Testis (tissue), 3 donors: Measurements from ENCODE around the gene MYO1E. TPM values are rescaled to one million over a fixed set of nuclear protein-coding genes. Genes with fewer than 3 reads are reported as not detected.
A peak's percentile ranks its signal among the peaks of the same experiment; 100 is the strongest.

ENCODE experiments used
- DNase-seq: peaks from one replicate; pipeline ENCODE4 v3.0.0-alpha.2; 2019
- H3K27ac ChIP-seq, 2 donors: fragments of 200-600 bp; sonication (generic); one replicate each; pipeline ENCODE4 v1.5.1; 2019
- H3K27me3 ChIP-seq: fragments of 200-600 bp; sonication (generic); one replicate; pipeline ENCODE4 v1.5.1; 2019
- H3K36me3 ChIP-seq: fragments of 200-600 bp; sonication (generic); one replicate; pipeline ENCODE4 v1.5.1; 2017; ENCODE audit warnings: low read depth; ENCODE audit errors: missing control alignments
- H3K4me1 ChIP-seq: fragments of 200-600 bp; sonication (generic); one replicate; pipeline ENCODE4 v1.5.1; 2019
- H3K4me3 ChIP-seq, 2 donors: fragments of 200-600 bp; sonication (generic); one replicate each; pipeline ENCODE4 v1.5.1; 2017 to 2019
- H3K9me3 ChIP-seq: fragments of 200-600 bp; sonication (generic); one replicate; pipeline ENCODE4 v1.5.1; 2017
- POLR2A ChIP-seq: fragments of 450-650 bp; IDR thresholded peaks from one replicate; pipeline ENCODE4 v1.6.1; 2017; ENCODE audit warnings: antibody characterized with exemption, mild to moderate bottlenecking, moderate library complexity
- WGBS, 2 donors: methylation state at CpG; one replicate each; pipeline ENCODE4 v1.1.5; 2018; 5-methylcytosine and 5-hydroxymethylcytosine counted together
- intact Hi-C: fragments of 100-400 bp; cut with DNase I; formaldehyde crosslinking; loops from one replicate; pipeline ENCODE4 v1.15.1; 2023; ENCODE audit warnings: low total_unique reads
- polyA plus RNA-seq: library from polyadenylated mRNA; stranded (reverse); fragments of 350-450 nt; fragmentation: Illumina TruSeq; extraction: RNeasy Lipid Tissue Mini Kit (QIAGEN cat#74804); gene quantifications from one replicate; pipeline ENCODE4 v1.2.3, GENCODE V29; 2014; ENCODE audit warnings: low read depth, low replicate concordance; ENCODE audit not compliant: insufficient read depth
- total RNA-seq, 2 donors: library from RNA; depleted of rRNA; stranded (reverse); fragments of >200 nt; gene quantifications; one replicate each; pipeline ENCODE4 v1.2.3, GENCODE V29; 2016
- TF ChIP-seq, protein P1 (sequence below), 3 experiments: fragments of 450-650 bp in 2 of 3; fragments of 200-600 bp in 1 of 3; sonication (generic) in 1 of 3; IDR thresholded peaks; one replicate each; pipeline ENCODE4 v1.5.1; 2016 to 2019; ENCODE audit warnings: antibody characterized with exemption in 3 of 3, mild to moderate bottlenecking in 2 of 3, moderate library complexity in 1 of 3

The MYO1E gene
- total and polyA plus RNA-seq, 3 donors from 2014 or later: 14.3 to 23.4 (median 22.5) TPM

- intact Hi-C loops: loop anchor here (10.0 kb wide), 1 partner anchor 208 kb away; no protein-coding TSS in a partner anchor
These were observed 544 bp upstream of the MYO1E start for GRCh38 chr15:59373215-59373614.

DNA sequence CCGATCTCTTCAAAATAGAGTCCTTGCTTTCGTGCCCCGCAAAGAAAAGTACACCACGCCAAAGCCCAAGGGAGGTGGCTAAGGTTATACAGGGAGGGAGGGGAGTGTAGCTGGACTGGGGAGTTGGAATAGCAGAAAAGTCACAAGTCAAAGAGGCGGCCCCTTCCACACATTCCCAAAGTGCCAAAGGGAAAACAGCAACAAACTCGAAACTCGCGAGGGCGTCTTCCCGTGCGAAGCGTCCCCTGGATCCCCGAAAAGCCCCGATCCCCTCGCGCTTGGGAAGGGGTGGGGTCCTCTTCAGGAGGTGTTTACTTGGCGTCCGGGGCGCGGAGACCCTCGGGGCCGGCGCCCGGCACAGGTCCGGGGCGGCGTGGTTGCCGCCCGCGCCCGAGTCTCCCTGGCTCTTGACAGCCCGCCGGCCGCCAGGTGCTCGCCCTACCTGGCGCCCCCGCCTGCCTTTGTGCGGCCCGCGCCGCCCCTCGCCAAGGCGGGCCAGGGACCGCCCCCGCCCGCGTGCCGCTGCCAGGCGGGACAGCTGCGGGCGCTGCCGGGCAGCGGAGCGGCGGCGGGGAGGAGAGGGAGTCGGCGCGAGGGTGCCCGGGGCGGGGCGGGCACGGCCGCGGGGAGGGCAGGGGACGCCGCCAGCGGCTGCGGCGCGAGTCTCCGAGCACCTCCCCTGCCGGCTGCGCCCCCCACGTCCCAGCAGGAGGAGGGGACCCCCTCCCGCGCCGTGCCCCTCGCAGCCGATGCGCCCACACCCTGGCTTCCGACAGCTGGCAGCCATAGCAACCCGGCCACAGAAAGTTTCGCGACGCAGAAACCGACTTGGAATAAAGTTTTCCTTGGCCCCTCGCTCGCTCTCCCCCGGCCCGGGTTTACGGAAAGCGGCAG is 966 bp downstream of the MYO1E start:
- no peaks in the 10 kb centered on the region for H3K36me3 ChIP-seq
- intact Hi-C loops: loop anchor here (10.0 kb wide), 1 partner anchor 207 kb away; no protein-coding TSS in a partner anchor
- H3K27me3 ChIP-seq: no peaks in the 10 kb centered on the region
- H3K9me3 ChIP-seq: no peaks in the 10 kb centered on the region
- DNase-seq: peak; percentile 28
- TF ChIP-seq, protein P1, sequence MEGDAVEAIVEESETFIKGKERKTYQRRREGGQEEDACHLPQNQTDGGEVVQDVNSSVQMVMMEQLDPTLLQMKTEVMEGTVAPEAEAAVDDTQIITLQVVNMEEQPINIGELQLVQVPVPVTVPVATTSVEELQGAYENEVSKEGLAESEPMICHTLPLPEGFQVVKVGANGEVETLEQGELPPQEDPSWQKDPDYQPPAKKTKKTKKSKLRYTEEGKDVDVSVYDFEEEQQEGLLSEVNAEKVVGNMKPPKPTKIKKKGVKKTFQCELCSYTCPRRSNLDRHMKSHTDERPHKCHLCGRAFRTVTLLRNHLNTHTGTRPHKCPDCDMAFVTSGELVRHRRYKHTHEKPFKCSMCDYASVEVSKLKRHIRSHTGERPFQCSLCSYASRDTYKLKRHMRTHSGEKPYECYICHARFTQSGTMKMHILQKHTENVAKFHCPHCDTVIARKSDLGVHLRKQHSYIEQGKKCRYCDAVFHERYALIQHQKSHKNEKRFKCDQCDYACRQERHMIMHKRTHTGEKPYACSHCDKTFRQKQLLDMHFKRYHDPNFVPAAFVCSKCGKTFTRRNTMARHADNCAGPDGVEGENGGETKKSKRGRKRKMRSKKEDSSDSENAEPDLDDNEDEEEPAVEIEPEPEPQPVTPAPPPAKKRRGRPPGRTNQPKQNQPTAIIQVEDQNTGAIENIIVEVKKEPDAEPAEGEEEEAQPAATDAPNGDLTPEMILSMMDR (IDR thresholded peaks at IDR 0.05): no peak
- TF ChIP-seq POLR2A: no peak
- WGBS, 2 donors: 1 to 4% methylated on average over 6 to 56 of the region's 93 CpGs
- H3K27ac ChIP-seq: peak overlapping the region; percentile 93 to 96
- H3K4me1 ChIP-seq: peaks cover 6% of the 10 kb centered on the region
- H3K4me3 ChIP-seq: peak overlapping the region; percentile 85 to 89

More at GRCh38 chr15:59373215-59373614, 544 bp upstream of the MYO1E start:
- no peak for TF ChIP-seq POLR2A
- TF ChIP-seq, protein P1 (IDR thresholded peaks at IDR 0.05): no peak
- Histone ChIP-seq H3K4me1 (no peaks in the 10 kb centered on the region), H3K4me3 (peak overlapping the region; percentile 85 to 89), H3K36me3 (no peaks in the 10 kb centered on the region), H3K27me3 (no peaks in the 10 kb centered on the region), H3K27ac (peak overlapping the region; percentile 93 to 96), H3K9me3 (no peaks in the 10 kb centered on the region)
- DNase-seq: peak; percentile 19
- 0 to 1% methylated on average over 6 of the region's 6 CpGs for WGBS, 2 donors

DNA sequence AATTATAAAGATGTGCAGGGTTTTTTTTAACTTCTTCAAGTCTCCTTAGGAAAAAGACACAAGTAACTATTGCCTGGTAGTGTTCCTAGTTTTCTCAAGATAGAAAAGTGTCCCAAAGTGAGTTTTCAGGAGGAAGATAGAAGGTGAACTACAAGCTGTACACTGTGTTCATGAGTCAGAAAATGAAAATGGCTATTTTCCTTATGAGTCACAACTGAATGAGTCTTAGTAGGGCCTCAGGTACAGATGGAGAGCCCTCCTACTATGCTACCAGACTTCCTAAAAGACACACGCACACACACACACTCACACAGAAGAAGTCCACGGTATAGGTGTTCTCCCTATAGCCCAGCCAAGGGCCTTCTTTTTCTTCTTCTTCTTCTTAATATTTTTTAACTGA is 3.1 kb downstream of the MYO1E start:
- no peak overlapping the region for H3K27ac ChIP-seq
- H3K27me3 ChIP-seq: no peaks in the 10 kb centered on the region
- H3K9me3 ChIP-seq: no peaks in the 10 kb centered on the region
- DNase-seq: no peak
- WGBS, 2 donors: 98 to 100% methylated on average over 2 of the region's 2 CpGs
- no peaks in the 10 kb centered on the region for H3K36me3 ChIP-seq
- no peak overlapping the region for H3K4me3 ChIP-seq
- peaks cover 9% of the 10 kb centered on the region for H3K4me1 ChIP-seq
- TF ChIP-seq POLR2A: no peak
- TF ChIP-seq, protein P1 (IDR thresholded peaks at IDR 0.05): no peak
- intact Hi-C loops: no loop called here

- Histone ChIP-seq H3K9me3 (no peaks in the 10 kb centered on the region), H3K4me1 (peaks cover 9% of the 10 kb centered on the region), H3K4me3 (no peak overlapping the region), H3K27me3 (no peaks in the 10 kb centered on the region), H3K27ac (peak overlapping the region in 1 of 2 donors; percentile 50), H3K36me3 (no peaks in the 10 kb centered on the region)
- TF ChIP-seq, protein P1 (IDR thresholded peaks at IDR 0.05): no peak
- no peak for TF ChIP-seq POLR2A
- DNase-seq: peak; percentile 64
- intact Hi-C loops: no loop called here
- WGBS, 2 donors: 39 to 53% methylated on average over 5 of the region's 5 CpGs
These were observed 5.6 kb downstream of the MYO1E start for GRCh38 chr15:59367022-59367451.
